SK-N-SH (cell line): ENCODE results near the gene FOXI1. TPM values are rescaled to one million over a fixed set of nuclear protein-coding genes. Genes with fewer than 3 reads are reported as not detected.

Experiments
- CTCF ChIA-PET: fragments of 300-600, 350-600 bp; formaldehyde crosslinking; extraction: SDS; loops from one replicate; lab custom pipeline; 2021; lab: Yijun Ruan, JAX
- POLR2A ChIA-PET: fragments of 350-600 bp; sonication (Branson Sonifier 250); formaldehyde crosslinking; extraction: SDS; loops from one replicate; lab custom pipeline; 2020; ENCODE audit warnings: antibody characterized with exemption, inconsistent platforms; lab: Yijun Ruan, JAX
- DNase-seq: peaks from one replicate; pipeline ENCODE4 v3.0.0; 2012
- H2AFZ ChIP-seq: fragments of 200-600 bp; sonication (generic); 2 replicates; pipeline ENCODE4 v1.8.1; 2016; ENCODE audit warnings: antibody characterized with exemption, mild to moderate bottlenecking, low read depth
- H3F3A ChIP-seq: fragments of 200-600 bp; sonication (generic); replicated peaks from 2 replicates; pipeline ENCODE3; 2016; ENCODE audit warnings: antibody characterized with exemption, mild to moderate bottlenecking; ENCODE audit not compliant: insufficient read depth
- H3K27ac ChIP-seq, 2 experiments: fragments of 200-500 bp in 1 of 2; fragments of 200-600 bp in 1 of 2; sonication (Bioruptor generic) in 1 of 2; sonication (generic), shearing (Covaris generic) in 1 of 2; 2 replicates each; pipeline versions ENCODE4 v1.5.1 to v1.6.1; 2014 to 2016; ENCODE audit warnings: low read depth in 2 of 2, inconsistent platforms in 1 of 2, low read length in 1 of 2, mild to moderate bottlenecking in 1 of 2, mixed read lengths in 1 of 2
- H3K27me3 ChIP-seq: fragments of 200-600 bp; sonication (generic), shearing (Covaris generic); 2 replicates; pipeline ENCODE4 v1.6.1; 2016; ENCODE audit warnings: mixed run types; ENCODE audit not compliant: insufficient read depth
- H3K36me3 ChIP-seq, 2 experiments: fragments of 200-500 bp in 1 of 2; fragments of 200-600 bp in 1 of 2; sonication (Bioruptor generic) in 1 of 2; sonication (generic) in 1 of 2; replicated peaks in 1 of 2; 2 replicates each; pipeline versions ENCODE3 to v1.5.1; 2014 to 2016; ENCODE audit warnings: low read length in 1 of 2, mild to moderate bottlenecking in 1 of 2; ENCODE audit not compliant: insufficient read depth in 2 of 2, control insufficient read depth in 1 of 2
- H3K4me1 ChIP-seq, 2 experiments: fragments of 200-500 bp in 1 of 2; fragments of 200-600 bp in 1 of 2; sonication (Bioruptor generic) in 1 of 2; sonication (generic), shearing (Covaris generic) in 1 of 2; 2 replicates each; pipeline versions ENCODE4 v1.5.1 to v1.6.1; 2014 to 2016; ENCODE audit warnings: low read depth in 1 of 2, low read length in 1 of 2, mixed run types in 1 of 2; ENCODE audit not compliant: insufficient read depth in 2 of 2, control insufficient read depth in 1 of 2
- H3K4me2 ChIP-seq: fragments of 200-600 bp; sonication (generic), shearing (Covaris generic); 2 replicates; pipeline ENCODE4 v1.6.1; 2017; ENCODE audit warnings: mixed run types
- H3K4me3 ChIP-seq, 2 experiments: fragments of 200-500 bp in 1 of 2; fragments of 200-600 bp in 1 of 2; sonication (Bioruptor generic) in 1 of 2; sonication (generic), shearing (Covaris generic) in 1 of 2; 2 replicates each; pipeline versions ENCODE4 v1.5.1 to v1.8.1; 2014 to 2016; ENCODE audit warnings: low read depth in 2 of 2, inconsistent platforms in 1 of 2, low read length in 1 of 2, mild to moderate bottlenecking in 1 of 2, mixed read lengths in 1 of 2, moderate library complexity in 1 of 2
- H3K79me2 ChIP-seq: fragments of 200-600 bp; sonication (generic); 2 replicates; pipeline ENCODE4 v1.8.1; 2017; ENCODE audit warnings: mild to moderate bottlenecking; ENCODE audit not compliant: insufficient read depth
- H3K9ac ChIP-seq: fragments of 200-600 bp; sonication (generic); 2 replicates; pipeline ENCODE4 v1.6.1; 2017; ENCODE audit warnings: mixed run types
- H3K9me2 ChIP-seq: fragments of 200-600 bp; sonication (generic); 2 replicates; pipeline ENCODE4 v1.6.1; 2017; ENCODE audit warnings: mixed run types
- H3K9me3 ChIP-seq: fragments of 200-600 bp; sonication (generic); 2 replicates; pipeline ENCODE4 v1.6.1; 2017; ENCODE audit warnings: mixed run types, mild to moderate bottlenecking, moderate library complexity
- H4K20me1 ChIP-seq: fragments of 200-600 bp; sonication (generic); 2 replicates; pipeline ENCODE4 v1.6.1; 2017; ENCODE audit warnings: mild to moderate bottlenecking, mixed run types; ENCODE audit not compliant: insufficient read depth
- CHD2 ChIP-seq: fragments of 150-350 bp; IDR thresholded peaks from 2 replicates; pipeline ENCODE4 v1.6.1; 2018; ENCODE audit warnings: low read length; ENCODE audit not compliant: partially characterized antibody
- ELF1 ChIP-seq: IDR thresholded peaks from 2 replicates; pipeline ENCODE4 v1.4.0; 2012
- EP300 ChIP-seq, 2 experiments: IDR thresholded peaks; 2 replicates each; pipeline versions ENCODE4 v1.4.0 to v1.6.1; 2012; ENCODE audit warnings: borderline replicate concordance in 1 of 2, low read depth in 1 of 2, low read length in 1 of 2
- FOXJ3 ChIP-seq: sonication (generic); formaldehyde crosslinking; IDR thresholded peaks from 2 replicates; pipeline ENCODE4 v1.5.1; 2020; ENCODE audit warnings: mild to moderate bottlenecking, missing genetic modification reagents
- GATA2 ChIP-seq: sonication (generic); formaldehyde crosslinking; IDR thresholded peaks from 2 replicates; pipeline ENCODE4 v1.5.0; 2020; ENCODE audit warnings: mild to moderate bottlenecking, missing genetic modification reagents
- JUND ChIP-seq: IDR thresholded peaks from 2 replicates; pipeline ENCODE4 v1.4.0; 2012
- MXI1 ChIP-seq: IDR thresholded peaks from 2 replicates; pipeline ENCODE4 v1.6.1; 2012; ENCODE audit warnings: mild to moderate bottlenecking, low read depth, low read length, improper control_type of control experiment
- NRF1 ChIP-seq: IDR thresholded peaks from 2 replicates; pipeline ENCODE4 v1.6.1; 2012; ENCODE audit warnings: low read depth, mild to moderate bottlenecking, low read length
- POLR2AphosphoS5 ChIP-seq: IDR thresholded peaks from 2 replicates; pipeline ENCODE4 v1.6.1; 2012; ENCODE audit warnings: low read depth, low read length
- RAD21 ChIP-seq: IDR thresholded peaks from 2 replicates; pipeline ENCODE4 v1.6.1; 2012; ENCODE audit warnings: mild to moderate bottlenecking, low read length
- REST ChIP-seq: IDR thresholded peaks from 2 replicates; pipeline ENCODE4 v1.6.1; 2012; ENCODE audit warnings: mild to moderate bottlenecking, low read depth, low read length, moderate library complexity
- RFX5 ChIP-seq: IDR thresholded peaks from 2 replicates; pipeline ENCODE4 v1.6.1; 2012; ENCODE audit warnings: mild to moderate bottlenecking, improper control_type of control experiment, low read length
- SIN3A ChIP-seq: IDR thresholded peaks from 2 replicates; pipeline ENCODE4 v1.6.1; 2012; ENCODE audit warnings: low read depth, mild to moderate bottlenecking, low read length, moderate library complexity, borderline replicate concordance
- TCF12 ChIP-seq: IDR thresholded peaks from 2 replicates; pipeline ENCODE4 v1.4.0; 2012
- TEAD4 ChIP-seq: IDR thresholded peaks from 2 replicates; pipeline ENCODE4 v1.4.0; 2012; ENCODE audit warnings: mild to moderate bottlenecking, borderline replicate concordance; ENCODE audit not compliant: insufficient read depth
- USF2 ChIP-seq: fragments of 150-350 bp; IDR thresholded peaks from 2 replicates; pipeline ENCODE4 v1.6.1; 2017; ENCODE audit warnings: antibody characterized with exemption, low read length, low read depth, borderline replicate concordance
- YY1 ChIP-seq: IDR thresholded peaks from 2 replicates; pipeline ENCODE4 v1.4.0; 2012; ENCODE audit warnings: low read depth, mild to moderate bottlenecking
- WGBS: methylation state at CpG from one replicate; pipeline ENCODE4 v1.1.6; 2017; ENCODE audit warnings: low lambda C conversion rate; 5-methylcytosine and 5-hydroxymethylcytosine counted together
- polyA plus RNA-seq, 3 experiments: library from polyadenylated mRNA; depleted of rRNA; stranded (reverse); fragments of >200 nt; gene quantifications; 2 replicates each; pipeline ENCODE4 v1.2.3, GENCODE V29; 2012
- TF ChIP-seq, protein P1 (sequence below): IDR thresholded peaks from 2 replicates; pipeline ENCODE4 v1.4.0; 2012; ENCODE audit warnings: low read depth, borderline replicate concordance
- TF ChIP-seq, protein P2 (sequence below): IDR thresholded peaks from 2 replicates; pipeline ENCODE4 v1.4.0; 2012; ENCODE audit warnings: low read depth, borderline replicate concordance

The FOXI1 gene
- polyA plus RNA-seq, 1 of the 3 experiments (the other 2 are of a cell fraction), result not detected

- Histone ChIP-seq H3F3A (no peaks in the 10 kb centered on the region), H4K20me1 (no peaks in the 10 kb centered on the region), H2AFZ (no peak overlapping the region), H3K27me3 (no peaks in the 10 kb centered on the region), H3K27ac (no peak overlapping the region), H3K9me3 (no peaks in the 10 kb centered on the region), H3K9me2 (no peaks in the 10 kb centered on the region), H3K4me3 (no peak overlapping the region), H3K36me3 (no peaks in the 10 kb centered on the region), H3K4me2 (no peak overlapping the region), H3K4me1 (no peaks in the 10 kb centered on the region), H3K79me2 (no peaks in the 10 kb centered on the region), H3K9ac (no peak overlapping the region)
- DNase-seq, result no peak
- CTCF ChIA-PET, result interaction anchor here (1.9 to 2.0 kb wide), 3 partner anchors 10 to 20 kb away, joined by 6 to 9 read pairs (median 6); no protein-coding TSS in a partner anchor
- WGBS, result 71% methylated on average over 7 of the region's 8 CpGs
- TF ChIP-seq ELF1 (no peak), GATA2 (CRISPR knock-in tag) (no peak), FOXJ3 (no peak), TCF12 (no peak), RAD21 (no peak), NRF1 (no peak), POLR2AphosphoS5 (no peak)
- TF ChIP-seq, protein P1, sequence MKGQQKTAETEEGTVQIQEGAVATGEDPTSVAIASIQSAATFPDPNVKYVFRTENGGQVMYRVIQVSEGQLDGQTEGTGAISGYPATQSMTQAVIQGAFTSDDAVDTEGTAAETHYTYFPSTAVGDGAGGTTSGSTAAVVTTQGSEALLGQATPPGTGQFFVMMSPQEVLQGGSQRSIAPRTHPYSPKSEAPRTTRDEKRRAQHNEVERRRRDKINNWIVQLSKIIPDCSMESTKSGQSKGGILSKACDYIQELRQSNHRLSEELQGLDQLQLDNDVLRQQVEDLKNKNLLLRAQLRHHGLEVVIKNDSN, result no peak
- TF ChIP-seq, protein P2, sequence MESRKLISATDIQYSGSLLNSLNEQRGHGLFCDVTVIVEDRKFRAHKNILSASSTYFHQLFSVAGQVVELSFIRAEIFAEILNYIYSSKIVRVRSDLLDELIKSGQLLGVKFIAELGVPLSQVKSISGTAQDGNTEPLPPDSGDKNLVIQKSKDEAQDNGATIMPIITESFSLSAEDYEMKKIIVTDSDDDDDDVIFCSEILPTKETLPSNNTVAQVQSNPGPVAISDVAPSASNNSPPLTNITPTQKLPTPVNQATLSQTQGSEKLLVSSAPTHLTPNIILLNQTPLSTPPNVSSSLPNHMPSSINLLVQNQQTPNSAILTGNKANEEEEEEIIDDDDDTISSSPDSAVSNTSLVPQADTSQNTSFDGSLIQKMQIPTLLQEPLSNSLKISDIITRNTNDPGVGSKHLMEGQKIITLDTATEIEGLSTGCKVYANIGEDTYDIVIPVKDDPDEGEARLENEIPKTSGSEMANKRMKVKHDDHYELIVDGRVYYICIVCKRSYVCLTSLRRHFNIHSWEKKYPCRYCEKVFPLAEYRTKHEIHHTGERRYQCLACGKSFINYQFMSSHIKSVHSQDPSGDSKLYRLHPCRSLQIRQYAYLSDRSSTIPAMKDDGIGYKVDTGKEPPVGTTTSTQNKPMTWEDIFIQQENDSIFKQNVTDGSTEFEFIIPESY, result no peak
- POLR2A ChIA-PET, result no interaction called here
Observed at GRCh38 chr5:170080786-170081445, 24.8 kb upstream of the FOXI1 start.

DNA sequence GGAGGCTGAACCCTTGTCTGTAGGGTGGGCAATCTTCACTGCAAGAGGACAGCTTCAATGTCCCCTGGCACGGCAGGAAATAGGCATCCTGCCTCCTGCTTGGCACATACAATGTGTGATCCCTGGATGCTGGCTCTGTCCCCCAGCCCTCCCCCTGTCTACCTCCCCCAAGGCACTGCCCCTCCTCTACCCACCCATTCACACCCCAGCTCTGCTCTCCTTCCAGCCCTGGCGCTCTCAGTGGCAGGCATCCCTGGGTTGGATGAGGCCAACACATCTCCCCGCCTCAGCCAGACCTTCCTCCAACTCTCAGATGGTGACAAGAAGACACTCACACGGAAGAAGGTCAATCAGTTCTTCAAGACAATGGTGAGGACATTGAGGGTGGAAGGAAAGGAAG is 24.1 kb upstream of the FOXI1 start:
- ChIA-PET CTCF (interaction anchor here (1.9 to 2.0 kb wide), 2 partner anchors 11 to 17 kb away, joined by 6 read pairs; no protein-coding TSS in a partner anchor), POLR2A (no interaction called here)
- Histone ChIP-seq H3K79me2 (no peaks in the 10 kb centered on the region), H3K4me2 (no peak overlapping the region), H3F3A (no peaks in the 10 kb centered on the region), H3K9me2 (no peaks in the 10 kb centered on the region), H3K36me3 (no peaks in the 10 kb centered on the region), H3K4me1 (no peaks in the 10 kb centered on the region), H3K9me3 (no peaks in the 10 kb centered on the region), H3K9ac (no peak overlapping the region), H4K20me1 (no peaks in the 10 kb centered on the region), H3K27ac (no peak overlapping the region), H3K27me3 (no peaks in the 10 kb centered on the region), H3K4me3 (no peak overlapping the region), H2AFZ (no peak overlapping the region)
- 40% methylated on average over 4 of the region's 4 CpGs for WGBS
- DNase-seq, result no peak
- TF ChIP-seq REST (no peak), SIN3A (no peak), ELF1 (no peak), RFX5 (no peak), MXI1 (no peak), USF2 (no peak), EP300 (IDR thresholded peaks at IDR 0.05; ENCODE audit: borderline replicate concordance in 1 of 2, low read depth in 1 of 2, low read length in 1 of 2) (no peak), CHD2 (no peak), TEAD4 (no peak), FOXJ3 (no peak), YY1 (no peak), GATA2 (CRISPR knock-in tag) (no peak), TCF12 (no peak), JUND (no peak)
- TF ChIP-seq, protein P1, result no peak
